ENCODE data around the gene VAT1L.

Gene VAT1L

DNA sequence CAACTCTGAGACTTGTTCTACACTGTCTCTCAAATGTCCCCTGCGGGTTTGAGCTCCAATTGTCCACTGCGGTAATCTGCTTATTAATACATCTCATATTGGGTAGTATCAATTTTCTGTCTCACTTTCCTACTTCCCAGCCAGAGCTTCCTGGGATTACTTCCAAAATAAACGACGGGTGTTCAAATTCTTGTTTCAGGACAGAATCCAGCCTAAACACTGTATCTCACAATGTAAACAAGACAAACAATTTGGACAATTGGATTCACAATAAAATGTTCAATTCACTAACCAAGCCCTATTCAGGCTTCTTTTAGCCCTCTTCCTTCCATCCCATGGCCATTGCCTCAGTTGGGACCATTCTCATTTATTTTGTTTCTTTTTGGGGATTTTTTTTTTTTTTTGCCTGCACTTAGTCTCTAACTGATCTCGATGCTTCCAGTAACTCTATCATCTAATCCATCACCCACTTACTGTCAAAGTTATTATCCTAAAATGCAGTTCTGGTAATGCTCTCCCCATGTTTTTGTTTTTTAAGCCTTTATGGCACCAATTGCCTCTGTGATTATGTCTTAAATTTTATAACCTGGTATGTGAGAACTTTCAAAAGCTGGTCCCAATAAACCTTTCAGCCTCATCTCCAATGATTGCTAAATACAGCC, 2.0 kb upstream of the VAT1L start:
- 72% methylated on average over 5 of the region's 5 CpGs for WGBS

DNA sequence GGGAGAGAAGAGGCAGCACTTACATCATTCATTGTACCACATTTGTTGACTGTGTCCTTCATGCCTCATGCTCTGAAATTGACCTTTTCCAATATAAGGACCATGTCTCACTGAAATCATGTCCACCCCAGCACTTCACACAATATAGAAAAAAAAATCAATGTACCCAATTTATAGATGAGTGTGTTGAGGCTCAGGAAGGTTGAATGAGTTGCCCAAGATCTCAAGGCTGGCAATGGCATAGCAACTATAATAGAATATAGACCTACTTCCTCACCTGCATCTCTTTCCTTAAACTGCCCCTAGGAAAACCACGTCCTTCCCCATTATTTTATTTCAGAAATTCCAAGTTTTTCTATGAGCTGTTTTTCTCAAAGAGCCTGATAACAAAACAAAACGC, 912 bp upstream of the VAT1L start:
- no peak overlapping the region for H3K27ac ChIP-seq (ENCODE audit: low read length, poor library complexity, severe bottlenecking)
- H3K14ac ChIP-seq (ENCODE audit: low read length in 2 of 2) = no peak overlapping the region
- no peak overlapping the region for H2BK120ac ChIP-seq (ENCODE audit: low read depth, low read length)
- WGBS = 74% methylated on average over 2 of the region's 2 CpGs
- no peak overlapping the region for H3K23ac ChIP-seq (ENCODE audit: low read length in 2 of 2)
- peaks cover 58 to 62% of the 10 kb centered on the region in 2 experiments for H3K27me3 ChIP-seq (ENCODE audit: control insufficient read depth in 1 of 2, insufficient read depth in 1 of 2, low read length in 2 of 2)
- H2AFZ ChIP-seq (ENCODE audit: low read depth, low read length) = no peak overlapping the region
- no peaks in the 10 kb centered on the region for H3K79me1 ChIP-seq (replicated peaks; ENCODE audit: low read length, poor library complexity, severe bottlenecking)
- H2BK12ac ChIP-seq (ENCODE audit: low read length in 2 of 2) = no peak overlapping the region
- H3K36me3 ChIP-seq (ENCODE audit: control insufficient read depth in 1 of 2, insufficient read depth in 2 of 2, low read depth in 1 of 2, low read length in 2 of 2) = no peaks in the 10 kb centered on the region
- no peak overlapping the region for H3K4me2 ChIP-seq (ENCODE audit: low read length, poor library complexity, severe bottlenecking)
- H2BK15ac ChIP-seq (ENCODE audit: low read depth, poor library complexity, severe bottlenecking) = no peak overlapping the region
- H3K9me3 ChIP-seq (ENCODE audit: control insufficient read depth, low read length) = no peaks in the 10 kb centered on the region
- H3K18ac ChIP-seq (ENCODE audit: low read depth in 1 of 2, low read length in 2 of 2) = no peak overlapping the region
- peaks cover 13% of the 10 kb centered on the region for H3K4me1 ChIP-seq (ENCODE audit: control insufficient read depth, insufficient read depth, low read depth, low read length)
- H4K8ac ChIP-seq (ENCODE audit: low read length) = no peak overlapping the region
- no peak overlapping the region for H3K4me3 ChIP-seq (ENCODE audit: insufficient read depth in 1 of 2, low read depth in 1 of 2, low read length in 2 of 2)
- no peak overlapping the region for H3K9ac ChIP-seq (ENCODE audit: low read length)
- no peak overlapping the region for H2BK5ac ChIP-seq (ENCODE audit: low read depth, low read length, poor library complexity, severe bottlenecking)
- H4K91ac ChIP-seq (ENCODE audit: low read length) = no peak overlapping the region
- no peak overlapping the region for H3K4ac ChIP-seq (ENCODE audit: low read depth in 1 of 2, low read length in 2 of 2)
- DNase-seq = no peak
- no peak overlapping the region for H2AK5ac ChIP-seq (ENCODE audit: low read length, severe bottlenecking)

More for the DNA sequence above, 2.0 kb upstream of the VAT1L start:
- Histone ChIP-seq H3K18ac (ENCODE audit: low read depth in 1 of 2, low read length in 2 of 2) (no peak overlapping the region), H2BK12ac (ENCODE audit: low read length in 2 of 2) (no peak overlapping the region), H2AFZ (ENCODE audit: low read depth, low read length) (no peak overlapping the region), H3K9ac (ENCODE audit: low read length) (no peak overlapping the region), H3K27me3 (ENCODE audit: control insufficient read depth in 1 of 2, insufficient read depth in 1 of 2, low read length in 2 of 2) (peaks cover 49 to 56% of the 10 kb centered on the region in 2 experiments), H3K36me3 (ENCODE audit: control insufficient read depth in 1 of 2, insufficient read depth in 2 of 2, low read depth in 1 of 2, low read length in 2 of 2) (no peaks in the 10 kb centered on the region), H3K9me3 (ENCODE audit: control insufficient read depth, low read length) (no peaks in the 10 kb centered on the region), H2BK15ac (ENCODE audit: low read depth, poor library complexity, severe bottlenecking) (no peak overlapping the region), H2BK5ac (ENCODE audit: low read depth, low read length, poor library complexity, severe bottlenecking) (no peak overlapping the region), H3K79me1 (replicated peaks; ENCODE audit: low read length, poor library complexity, severe bottlenecking) (no peaks in the 10 kb centered on the region), H2BK120ac (ENCODE audit: low read depth, low read length) (no peak overlapping the region), H3K23ac (ENCODE audit: low read length in 2 of 2) (no peak overlapping the region), H2AK5ac (ENCODE audit: low read length, severe bottlenecking) (no peak overlapping the region), H3K4me3 (ENCODE audit: insufficient read depth in 1 of 2, low read depth in 1 of 2, low read length in 2 of 2) (no peak overlapping the region), H3K4ac (ENCODE audit: low read depth in 1 of 2, low read length in 2 of 2) (no peak overlapping the region), H3K4me2 (ENCODE audit: low read length, poor library complexity, severe bottlenecking) (no peak overlapping the region), H3K27ac (ENCODE audit: low read length, poor library complexity, severe bottlenecking) (no peak overlapping the region), H4K8ac (ENCODE audit: low read length) (no peak overlapping the region), H4K91ac (ENCODE audit: low read length) (no peak overlapping the region), H3K14ac (ENCODE audit: low read length in 2 of 2) (no peak overlapping the region), H3K4me1 (ENCODE audit: control insufficient read depth, insufficient read depth, low read depth, low read length) (peaks cover 13% of the 10 kb centered on the region)
- no peak for DNase-seq

DNA sequence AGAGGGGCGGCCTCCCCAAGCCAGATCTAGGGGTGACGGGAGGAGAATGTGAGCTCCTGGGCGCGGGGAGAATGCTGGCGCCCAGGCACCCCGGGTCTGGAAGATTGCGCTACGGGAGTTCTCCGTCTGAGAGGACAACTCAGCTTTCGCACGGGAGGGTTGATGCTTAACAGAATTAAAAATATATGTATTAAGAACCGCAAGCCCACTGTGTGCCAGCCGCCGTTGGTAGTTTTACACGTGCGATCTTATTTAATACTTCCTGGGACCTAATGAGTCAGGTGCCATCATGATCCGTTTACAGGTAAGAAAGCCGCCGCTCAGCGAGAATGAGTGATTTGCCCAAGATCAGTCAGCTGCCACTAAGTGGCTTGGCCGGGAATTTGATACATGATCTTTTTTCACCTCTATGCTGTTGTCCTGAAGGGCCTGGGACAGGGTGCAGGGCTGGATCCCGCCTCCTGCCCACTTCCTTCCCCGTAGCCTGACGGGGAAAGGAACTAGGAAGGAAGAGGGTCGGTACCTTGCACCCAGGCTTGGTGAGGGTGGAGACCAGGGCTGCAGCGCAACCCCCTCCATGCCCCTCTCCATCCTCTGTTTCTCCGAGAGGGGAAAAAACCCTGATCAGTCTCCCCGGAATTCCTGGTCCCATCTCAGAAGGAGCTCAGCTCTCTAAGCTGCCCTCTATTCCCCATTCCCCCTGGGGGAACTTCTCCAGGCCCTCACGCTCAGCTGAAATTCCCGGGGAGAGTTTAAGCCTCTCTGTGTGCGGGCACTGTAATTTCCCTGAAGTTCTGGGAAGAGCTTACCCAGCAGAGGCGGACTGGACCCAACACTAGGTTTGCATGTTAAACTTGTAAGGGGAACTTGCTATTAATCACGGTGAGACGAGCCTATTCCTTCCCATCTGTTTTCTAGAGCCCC, 983 bp downstream of the VAT1L start:
- Histone ChIP-seq H2AK5ac (ENCODE audit: low read length, severe bottlenecking) (no peak overlapping the region), H3K4me3 (ENCODE audit: insufficient read depth in 1 of 2, low read depth in 1 of 2, low read length in 2 of 2) (peak overlapping the region; percentile 61 to 80), H3K18ac (ENCODE audit: low read depth in 1 of 2, low read length in 2 of 2) (peak overlapping the region in 1 of 2 experiments; percentile 96), H3K27me3 (ENCODE audit: control insufficient read depth in 1 of 2, insufficient read depth in 1 of 2, low read length in 2 of 2) (peaks cover 58 to 62% of the 10 kb centered on the region in 2 experiments), H3K9ac (ENCODE audit: low read length) (peak overlapping the region; percentile 31), H3K4me2 (ENCODE audit: low read length, poor library complexity, severe bottlenecking) (peak overlapping the region; percentile 99), H3K23ac (ENCODE audit: low read length in 2 of 2) (peak overlapping the region in 1 of 2 experiments; percentile 100), H3K14ac (ENCODE audit: low read length in 2 of 2) (peak overlapping the region in 1 of 2 experiments; percentile 68), H3K4ac (ENCODE audit: low read depth in 1 of 2, low read length in 2 of 2) (peak overlapping the region in 1 of 2 experiments; percentile 26), H3K79me1 (replicated peaks; ENCODE audit: low read length, poor library complexity, severe bottlenecking) (no peaks in the 10 kb centered on the region), H3K27ac (ENCODE audit: low read length, poor library complexity, severe bottlenecking) (no peak overlapping the region), H3K9me3 (ENCODE audit: control insufficient read depth, low read length) (no peaks in the 10 kb centered on the region), H3K36me3 (ENCODE audit: control insufficient read depth in 1 of 2, insufficient read depth in 2 of 2, low read depth in 1 of 2, low read length in 2 of 2) (no peaks in the 10 kb centered on the region), H4K91ac (ENCODE audit: low read length) (no peak overlapping the region), H2BK120ac (ENCODE audit: low read depth, low read length) (no peak overlapping the region), H4K8ac (ENCODE audit: low read length) (peak overlapping the region; percentile 42), H2BK12ac (ENCODE audit: low read length in 2 of 2) (peak overlapping the region in 1 of 2 experiments; percentile 97), H2BK15ac (ENCODE audit: low read depth, poor library complexity, severe bottlenecking) (no peak overlapping the region), H3K4me1 (ENCODE audit: control insufficient read depth, insufficient read depth, low read depth, low read length) (peaks cover 13% of the 10 kb centered on the region), H2BK5ac (ENCODE audit: low read depth, low read length, poor library complexity, severe bottlenecking) (no peak overlapping the region), H2AFZ (ENCODE audit: low read depth, low read length) (peak overlapping the region; percentile 99)
- whole genome bisulfite sequencing = 6% methylated on average over 34 of the region's 34 CpGs
- DNase-seq = no peak

DNA sequence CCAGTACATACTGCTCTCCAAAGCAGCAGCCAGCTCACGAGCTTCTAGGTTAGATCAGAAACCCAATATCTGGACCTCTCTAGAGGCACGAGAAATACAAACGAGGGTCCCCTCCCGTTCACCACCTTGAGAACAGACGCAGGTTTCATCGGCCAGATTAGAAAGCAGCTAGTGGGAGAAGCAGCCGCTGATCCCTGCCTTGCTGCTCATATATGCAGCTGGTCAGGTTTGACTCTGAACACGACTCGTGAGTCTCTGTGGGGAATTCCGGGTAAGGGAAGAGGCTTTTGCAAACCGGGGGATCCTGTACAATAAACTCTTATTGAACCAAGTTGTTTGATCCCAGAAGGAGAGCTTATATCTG, 1.6 kb downstream of the VAT1L start:
- H3K79me1 ChIP-seq (replicated peaks; ENCODE audit: low read length, poor library complexity, severe bottlenecking) = no peaks in the 10 kb centered on the region
- H4K8ac ChIP-seq (ENCODE audit: low read length) = peak overlapping the region; percentile 53
- H3K23ac ChIP-seq (ENCODE audit: low read length in 2 of 2) = no peak overlapping the region
- H3K4ac ChIP-seq (ENCODE audit: low read depth in 1 of 2, low read length in 2 of 2) = no peak overlapping the region
- no peak overlapping the region for H3K18ac ChIP-seq (ENCODE audit: low read depth in 1 of 2, low read length in 2 of 2)
- no peak overlapping the region for H2BK15ac ChIP-seq (ENCODE audit: low read depth, poor library complexity, severe bottlenecking)
- no peak overlapping the region for H2BK12ac ChIP-seq (ENCODE audit: low read length in 2 of 2)
- H4K91ac ChIP-seq (ENCODE audit: low read length) = no peak overlapping the region
- H3K4me3 ChIP-seq (ENCODE audit: insufficient read depth in 1 of 2, low read depth in 1 of 2, low read length in 2 of 2) = no peak overlapping the region
- H3K14ac ChIP-seq (ENCODE audit: low read length in 2 of 2) = no peak overlapping the region
- no peak overlapping the region for H2BK5ac ChIP-seq (ENCODE audit: low read depth, low read length, poor library complexity, severe bottlenecking)
- DNase-seq = no peak
- H2AK5ac ChIP-seq (ENCODE audit: low read length, severe bottlenecking) = no peak overlapping the region
- H2AFZ ChIP-seq (ENCODE audit: low read depth, low read length) = no peak overlapping the region
- H3K4me1 ChIP-seq (ENCODE audit: control insufficient read depth, insufficient read depth, low read depth, low read length) = peaks cover 13% of the 10 kb centered on the region
- 33% methylated on average over 9 of the region's 11 CpGs for WGBS
- peaks cover 58 to 62% of the 10 kb centered on the region in 2 experiments for H3K27me3 ChIP-seq (ENCODE audit: control insufficient read depth in 1 of 2, insufficient read depth in 1 of 2, low read length in 2 of 2)
- no peak overlapping the region for H3K9ac ChIP-seq (ENCODE audit: low read length)
- no peaks in the 10 kb centered on the region for H3K9me3 ChIP-seq (ENCODE audit: control insufficient read depth, low read length)
- no peak overlapping the region for H3K4me2 ChIP-seq (ENCODE audit: low read length, poor library complexity, severe bottlenecking)
- no peak overlapping the region for H3K27ac ChIP-seq (ENCODE audit: low read length, poor library complexity, severe bottlenecking)
- H3K36me3 ChIP-seq (ENCODE audit: control insufficient read depth in 1 of 2, insufficient read depth in 2 of 2, low read depth in 1 of 2, low read length in 2 of 2) = no peaks in the 10 kb centered on the region
- no peak overlapping the region for H2BK120ac ChIP-seq (ENCODE audit: low read depth, low read length)

Data from mesenchymal stem cell (in vitro differentiated cells and primary cell).